Esophagus muscularis mucosa (tissue), 4 donors: ENCODE data around the gene EYA4. TPM values are rescaled to one million over a fixed set of nuclear protein-coding genes. Genes with fewer than 3 reads are reported as not detected.

Experiments
- DNase-seq: peaks from one replicate; pipeline ENCODE4 v3.0.0-alpha.2; 2017; ENCODE audit errors: extremely low spot score
- H3K27ac ChIP-seq, 4 donors: fragments of 200-600 bp; sonication (generic); replicated peaks in 1 of 4; 1 replicate in 3 of 4; 2 replicates in 1 of 4; pipeline ENCODE4 v1.5.1; 2016 to 2019; ENCODE audit warnings: mild to moderate bottlenecking in 1 of 4
- H3K27me3 ChIP-seq, 4 donors: fragments of 200-600 bp; sonication (generic); one replicate each; pipeline versions ENCODE4 v1.5.1 to v1.6.0; 2016 to 2019
- H3K36me3 ChIP-seq, 4 donors: fragments of 200-600 bp; sonication (generic); one replicate each; pipeline ENCODE4 v1.5.1; 2016 to 2019
- H3K4me1 ChIP-seq, 4 donors: fragments of 200-600 bp; sonication (generic); one replicate each; pipeline ENCODE4 v1.5.1; 2016 to 2019
- H3K4me3 ChIP-seq, 4 donors: fragments of 200-600 bp; sonication (generic); 1 replicate in 2 of 4; 2 replicates in 2 of 4; pipeline ENCODE4 v1.5.1; 2016 to 2019; ENCODE audit warnings: mild to moderate bottlenecking in 4 of 4, moderate library complexity in 1 of 4
- H3K9me3 ChIP-seq, 4 donors: fragments of 200-600 bp; sonication (generic); 1 replicate in 3 of 4; 2 replicates in 1 of 4; pipeline ENCODE4 v1.5.1; 2016 to 2019
- EP300 ChIP-seq: sonication (generic); formaldehyde crosslinking; IDR thresholded peaks from one replicate; pipeline ENCODE4 v1.6.1; 2017; ENCODE audit warnings: antibody characterized with exemption
- POLR2A ChIP-seq: fragments of 450-650 bp; IDR thresholded peaks from one replicate; pipeline ENCODE4 v1.6.1; 2017; ENCODE audit warnings: antibody characterized with exemption, moderate library complexity, mild to moderate bottlenecking, low read depth
- POLR2AphosphoS5 ChIP-seq, 2 donors: sonication (generic); formaldehyde crosslinking; IDR thresholded peaks; one replicate each; pipeline ENCODE4 v1.6.1; 2017; ENCODE audit warnings: antibody characterized with exemption in 2 of 2
- WGBS: methylation state at CpG from one replicate; pipeline ENCODE4 v1.1.5; 2018; 5-methylcytosine and 5-hydroxymethylcytosine counted together
- intact Hi-C: fragments of 100-400 bp; cut with DNase I; formaldehyde crosslinking; loops from one replicate; pipeline ENCODE4 v1.15.1; 2023
- total RNA-seq, 4 donors: library from RNA; depleted of rRNA; stranded (reverse); fragments of >200 nt; gene quantifications; one replicate each; pipeline versions ENCODE4 v1.1.0 to v1.2.1, GENCODE V29; 2016
- TF ChIP-seq, protein P1 (sequence below), 3 experiments: fragments of 200-600 bp in 2 of 3; fragments of 450-650 bp in 1 of 3; sonication (generic) in 2 of 3; IDR thresholded peaks; one replicate each; pipeline ENCODE4 v1.5.1; 2017 to 2019; ENCODE audit warnings: antibody characterized with exemption in 3 of 3, mild to moderate bottlenecking in 2 of 3, moderate library complexity in 1 of 3

Gene EYA4
- total RNA-seq, 4 donors from 2014 or later = 1.5 to 3.3 (median 2.5) TPM

DNA sequence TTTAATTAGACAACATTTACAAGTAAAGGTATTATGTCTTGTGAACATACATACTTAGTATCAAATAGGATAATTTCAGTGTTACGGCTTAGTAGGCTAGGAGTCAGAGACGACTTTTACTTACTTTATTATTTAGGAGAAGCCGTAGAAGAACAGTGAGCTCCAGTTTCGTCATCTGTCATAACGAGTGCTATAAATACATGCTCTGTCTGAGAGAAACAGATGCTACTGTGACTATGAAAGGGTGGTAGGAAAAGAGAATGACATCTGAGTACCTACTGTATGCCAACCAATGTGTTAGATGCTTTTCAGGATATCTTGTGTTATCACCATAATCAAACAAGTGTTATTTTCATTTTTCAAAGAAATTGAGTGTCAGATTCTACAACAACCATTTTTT, 119.0 kb downstream of the EYA4 start:
- H3K36me3 ChIP-seq = no peaks in the 10 kb centered on the region
- intact Hi-C loops = no loop called here
- TF ChIP-seq EP300 (no peak), POLR2AphosphoS5 (IDR thresholded peaks at IDR 0.05) (no peak), POLR2A (no peak)
- TF ChIP-seq, protein P1, sequence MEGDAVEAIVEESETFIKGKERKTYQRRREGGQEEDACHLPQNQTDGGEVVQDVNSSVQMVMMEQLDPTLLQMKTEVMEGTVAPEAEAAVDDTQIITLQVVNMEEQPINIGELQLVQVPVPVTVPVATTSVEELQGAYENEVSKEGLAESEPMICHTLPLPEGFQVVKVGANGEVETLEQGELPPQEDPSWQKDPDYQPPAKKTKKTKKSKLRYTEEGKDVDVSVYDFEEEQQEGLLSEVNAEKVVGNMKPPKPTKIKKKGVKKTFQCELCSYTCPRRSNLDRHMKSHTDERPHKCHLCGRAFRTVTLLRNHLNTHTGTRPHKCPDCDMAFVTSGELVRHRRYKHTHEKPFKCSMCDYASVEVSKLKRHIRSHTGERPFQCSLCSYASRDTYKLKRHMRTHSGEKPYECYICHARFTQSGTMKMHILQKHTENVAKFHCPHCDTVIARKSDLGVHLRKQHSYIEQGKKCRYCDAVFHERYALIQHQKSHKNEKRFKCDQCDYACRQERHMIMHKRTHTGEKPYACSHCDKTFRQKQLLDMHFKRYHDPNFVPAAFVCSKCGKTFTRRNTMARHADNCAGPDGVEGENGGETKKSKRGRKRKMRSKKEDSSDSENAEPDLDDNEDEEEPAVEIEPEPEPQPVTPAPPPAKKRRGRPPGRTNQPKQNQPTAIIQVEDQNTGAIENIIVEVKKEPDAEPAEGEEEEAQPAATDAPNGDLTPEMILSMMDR (IDR thresholded peaks at IDR 0.05) = no peak
- no peak for DNase-seq
- no peaks in the 10 kb centered on the region for H3K27me3 ChIP-seq
- H3K27ac ChIP-seq = no peak overlapping the region
- WGBS = 66% methylated on average over 5 of the region's 5 CpGs
- H3K4me1 ChIP-seq = peaks cover 0 to 7% (median 0%) of the 10 kb centered on the region in 4 donors
- no peak overlapping the region for H3K4me3 ChIP-seq
- no peaks in the 10 kb centered on the region for H3K9me3 ChIP-seq

DNA sequence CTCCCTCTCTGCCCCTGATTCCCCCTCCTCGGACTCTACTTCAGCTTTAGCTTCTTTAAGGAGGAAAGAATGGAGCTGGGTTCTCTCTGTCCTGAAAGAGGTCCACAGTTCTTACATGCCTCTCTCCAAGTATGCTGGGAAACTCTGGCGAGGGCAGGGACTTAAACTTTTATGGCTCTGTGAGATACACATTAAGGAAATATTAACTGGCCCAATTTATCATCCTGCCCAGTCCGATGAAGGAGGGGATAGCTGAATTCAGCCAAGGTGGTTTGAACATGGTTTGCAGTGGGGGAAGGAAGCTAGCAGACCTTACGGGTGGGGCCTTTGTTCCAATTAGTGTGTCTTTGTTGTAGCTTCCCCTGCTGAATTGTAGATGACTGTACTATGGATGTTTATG, 121.7 kb downstream of the EYA4 start:
- TF ChIP-seq, protein P1 (IDR thresholded peaks at IDR 0.05) = no peak
- no peak for TF ChIP-seq POLR2A
- TF ChIP-seq POLR2AphosphoS5 (IDR thresholded peaks at IDR 0.05) = no peak
- no peak for TF ChIP-seq EP300
- H3K36me3 ChIP-seq = no peaks in the 10 kb centered on the region
- H3K4me3 ChIP-seq = no peak overlapping the region
- no peak overlapping the region for H3K27ac ChIP-seq
- H3K9me3 ChIP-seq = no peaks in the 10 kb centered on the region
- H3K4me1 ChIP-seq = peaks cover 0 to 7% (median 0%) of the 10 kb centered on the region in 4 donors
- no peak for DNase-seq
- no peaks in the 10 kb centered on the region for H3K27me3 ChIP-seq
- intact Hi-C loops = no loop called here
- WGBS = 90% methylated on average over 4 of the region's 4 CpGs

DNA sequence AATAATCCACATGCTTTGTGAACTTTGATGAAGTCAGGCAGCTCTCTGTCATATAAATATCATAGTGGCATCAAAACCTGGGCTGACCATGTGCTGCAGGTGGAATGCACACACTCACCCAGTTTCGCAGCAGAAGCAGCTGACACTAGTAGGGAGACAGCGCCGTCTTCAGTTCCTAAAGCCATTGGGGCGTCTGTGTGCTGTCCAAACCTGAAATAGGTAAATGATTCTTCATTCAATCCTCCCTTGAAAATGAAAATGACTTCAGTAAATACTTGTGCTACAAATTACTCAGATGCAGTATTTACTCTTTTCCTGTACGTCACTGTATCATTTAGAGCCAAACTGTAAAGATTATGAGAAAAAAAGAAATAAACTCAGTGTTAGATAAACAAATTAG, 127.5 kb downstream of the EYA4 start:
- DNase-seq = no peak
- no peaks in the 10 kb centered on the region for H3K27me3 ChIP-seq
- H3K4me1 ChIP-seq = no peaks in the 10 kb centered on the region
- H3K9me3 ChIP-seq = no peaks in the 10 kb centered on the region
- no peaks in the 10 kb centered on the region for H3K36me3 ChIP-seq
- H3K27ac ChIP-seq = no peak overlapping the region
- intact Hi-C loops = no loop called here
- WGBS = 56% methylated on average over 5 of the region's 5 CpGs
- TF ChIP-seq, protein P1 (IDR thresholded peaks at IDR 0.05) = peak in 1 of 3 experiments; percentile 6
- TF ChIP-seq POLR2A (no peak), POLR2AphosphoS5 (IDR thresholded peaks at IDR 0.05) (no peak), EP300 (no peak)
- H3K4me3 ChIP-seq = no peak overlapping the region

DNA sequence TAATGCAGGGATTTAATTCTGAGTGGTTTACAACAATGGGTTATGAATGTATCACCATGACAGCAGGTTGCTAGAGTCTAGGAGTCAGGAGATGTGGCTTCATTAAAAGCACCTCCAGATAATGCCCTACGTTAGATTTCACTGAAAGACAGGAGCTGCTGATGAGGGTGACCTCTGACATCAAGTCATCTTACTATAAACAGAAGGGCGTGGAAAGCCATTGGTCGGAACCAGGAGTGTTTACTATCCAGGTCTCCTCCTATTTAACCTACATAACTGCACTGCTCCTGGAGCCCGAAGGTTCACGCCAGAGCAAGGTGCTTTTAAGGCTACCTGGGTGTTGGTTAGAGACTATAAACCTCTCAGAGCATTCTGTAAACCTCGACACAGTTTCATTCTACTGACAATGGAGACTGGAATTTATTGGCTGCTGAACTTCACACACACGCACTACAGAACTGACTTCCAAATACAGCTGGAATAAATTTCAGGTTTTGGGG, 128.7 kb downstream of the EYA4 start:
- DNase-seq = no peak
- Histone ChIP-seq H3K27me3 (no peaks in the 10 kb centered on the region), H3K4me1 (no peaks in the 10 kb centered on the region), H3K27ac (no peak overlapping the region), H3K9me3 (no peaks in the 10 kb centered on the region), H3K4me3 (no peak overlapping the region), H3K36me3 (no peaks in the 10 kb centered on the region)
- TF ChIP-seq POLR2AphosphoS5 (IDR thresholded peaks at IDR 0.05) (no peak), POLR2A (no peak), EP300 (no peak)
- TF ChIP-seq, protein P1 (IDR thresholded peaks at IDR 0.05) = no peak
- 62% methylated on average over 7 of the region's 7 CpGs for WGBS
- intact Hi-C loops = no loop called here

DNA sequence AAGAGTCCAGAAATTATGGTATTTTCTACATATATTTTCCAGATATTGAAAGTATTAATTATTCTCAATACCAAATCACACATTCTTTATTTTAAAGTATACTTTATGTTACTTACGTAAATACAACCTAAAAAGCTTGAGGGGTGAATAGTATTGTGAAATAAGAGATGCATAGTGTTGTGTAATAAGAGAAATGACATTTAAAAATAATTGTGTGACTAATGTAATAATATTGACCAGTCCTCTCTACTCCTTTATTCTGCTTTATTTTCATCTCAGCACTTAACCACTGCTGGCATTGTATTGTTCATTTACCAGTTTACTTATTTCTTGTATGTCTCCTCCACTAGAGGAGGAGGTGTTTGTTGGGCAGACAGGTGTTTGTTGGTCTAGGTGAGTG, 135.6 kb downstream of the EYA4 start:
- TF ChIP-seq POLR2AphosphoS5 (IDR thresholded peaks at IDR 0.05) (no peak), POLR2A (no peak)
- TF ChIP-seq, protein P1 (IDR thresholded peaks at IDR 0.05) = no peak
- intact Hi-C loops = no loop called here
- Histone ChIP-seq H3K4me3 (no peak overlapping the region), H3K27ac (no peak overlapping the region), H3K36me3 (no peaks in the 10 kb centered on the region), H3K4me1 (peaks cover 0 to 6% (median 0%) of the 10 kb centered on the region in 4 donors), H3K9me3 (no peaks in the 10 kb centered on the region), H3K27me3 (no peaks in the 10 kb centered on the region)
- WGBS = 86% methylated on average over 1 of the region's 1 CpG
- no peak for DNase-seq
